HepG2 (cell line): ENCODE results near the gene EIF4G1. TPM values are rescaled to one million over a fixed set of nuclear protein-coding genes. Genes with fewer than 3 reads are reported as not detected.

Experiments
- CEBPB ChIP-seq: IDR thresholded peaks from 2 replicates; pipeline ENCODE4 v1.6.1; 2011; ENCODE audit warnings: low read depth, low read length, improper control_type of control experiment, borderline replicate concordance
- CREB1 ChIP-seq, 2 experiments: fragments of 450-650 bp in 1 of 2; IDR thresholded peaks; 2 replicates each; pipeline ENCODE4 v1.6.1; 2016 to 2017; ENCODE audit warnings: control low read depth in 1 of 2, mild to moderate bottlenecking in 1 of 2, missing compliant biosample characterization in 1 of 2, missing genetic modification characterization in 1 of 2
- ELF3 ChIP-seq: IDR thresholded peaks from 2 replicates; pipeline ENCODE4 v1.6.1; 2016; ENCODE audit warnings: missing genetic modification reagents, missing compliant biosample characterization
- ETV6 ChIP-seq: sonication (generic); formaldehyde crosslinking; conservative IDR thresholded peaks from 2 replicates; pipeline ENCODE4 v1.4.0; 2020; ENCODE audit warnings: missing genetic modification reagents
- NCOA1 ChIP-seq: sonication (generic); formaldehyde crosslinking; IDR thresholded peaks from 2 replicates; pipeline ENCODE4 v1.9.0; 2021; ENCODE audit warnings: missing genetic modification reagents
- NCOR1 ChIP-seq: fragments of 200-600 bp; sonication (generic); IDR thresholded peaks from 2 replicates; pipeline ENCODE4 v1.7.0; 2017; ENCODE audit warnings: antibody characterized with exemption, low read length, borderline replicate concordance
- SMAD9 ChIP-seq: sonication (generic); formaldehyde crosslinking; IDR thresholded peaks from 2 replicates; pipeline ENCODE4 v1.5.1; 2020; ENCODE audit warnings: mild to moderate bottlenecking, missing genetic modification reagents
- ZSCAN29 ChIP-seq: sonication (generic); formaldehyde crosslinking; conservative IDR thresholded peaks from 2 replicates; pipeline ENCODE4 v1.4.0; 2020; ENCODE audit warnings: mild to moderate bottlenecking, missing genetic modification reagents
- polyA plus RNA-seq, 8 experiments: library from polyadenylated mRNA; depleted of rRNA in 3 of 8; stranded (reverse) in 7 of 8; unstranded in 1 of 8; fragments of >200 nt; fragmentation: Illumina TruSeq in 4 of 8; extraction: Trizol in 4 of 8; gene quantifications; 2 replicates each; pipeline versions ENCODE4 v1.2.1 to v1.2.3, GENCODE V29; 2011 to 2016; ENCODE audit warnings: low read depth in 4 of 8, missing spikeins in 1 of 8, mixed read lengths in 1 of 8; ENCODE audit not compliant: insufficient read depth in 1 of 8
- total RNA-seq, 5 experiments: library from RNA; depleted of rRNA; stranded (reverse); fragments of >200 nt; fragmentation: Illumina TruSeq; extraction: Trizol; gene quantifications; 2 replicates each; pipeline ENCODE4 v1.2.3, GENCODE V29; 2016; ENCODE audit warnings: low read depth in 1 of 5
- TF ChIP-seq, protein P1 (sequence below): sonication (generic); formaldehyde crosslinking; IDR thresholded peaks from 2 replicates; pipeline ENCODE4 v1.5.0; 2020; ENCODE audit warnings: missing genetic modification reagents
- TF ChIP-seq, protein P2 (sequence below): sonication (generic); formaldehyde crosslinking; IDR thresholded peaks from 2 replicates; pipeline ENCODE4 v1.8.0; 2022; ENCODE audit warnings: low read depth, missing genetic modification reagents

Gene EIF4G1
- total and polyA plus RNA-seq, 2 of the 13 experiments (the other 11 are each of a cell fraction or from before 2014, with no cell fraction given) = 208 to 213 TPM

DNA sequence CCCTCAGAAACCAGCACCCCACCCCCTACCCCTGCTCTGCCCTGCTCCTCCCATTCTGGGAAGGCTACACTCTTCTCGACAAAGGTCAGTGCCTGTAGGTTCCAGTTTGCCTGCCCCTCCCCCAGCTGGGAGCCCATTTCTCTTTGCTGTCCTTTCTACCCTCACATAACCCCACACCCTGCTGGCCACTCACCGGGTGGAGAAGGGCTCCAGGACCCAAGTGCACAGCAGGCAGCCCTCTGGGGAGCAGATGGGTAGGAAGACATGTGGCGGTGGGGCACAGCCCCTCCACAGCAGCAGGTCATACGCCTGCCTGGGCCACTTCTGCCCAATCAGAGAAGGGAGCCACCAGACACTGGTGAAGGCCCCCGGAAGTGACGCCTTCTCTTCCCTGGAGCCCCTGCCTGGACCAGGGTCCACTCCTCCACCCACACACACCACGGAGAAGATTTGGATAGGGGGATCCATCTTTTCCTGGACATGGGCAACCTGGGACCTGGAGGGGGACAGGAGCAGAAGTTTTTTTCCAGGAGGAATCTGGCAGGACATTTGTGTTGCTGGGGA is 63.6 kb downstream of the EIF4G1 start, which contains the start of gene THPO (continued):
- 0 out of 2 replicates have a peak, but pooled peaks have one; percentile 41 for TF ChIP-seq ZSCAN29 (CRISPR knock-in tag)
- TF ChIP-seq SMAD9 (CRISPR knock-in tag) = no peak
- TF ChIP-seq, protein P1, sequence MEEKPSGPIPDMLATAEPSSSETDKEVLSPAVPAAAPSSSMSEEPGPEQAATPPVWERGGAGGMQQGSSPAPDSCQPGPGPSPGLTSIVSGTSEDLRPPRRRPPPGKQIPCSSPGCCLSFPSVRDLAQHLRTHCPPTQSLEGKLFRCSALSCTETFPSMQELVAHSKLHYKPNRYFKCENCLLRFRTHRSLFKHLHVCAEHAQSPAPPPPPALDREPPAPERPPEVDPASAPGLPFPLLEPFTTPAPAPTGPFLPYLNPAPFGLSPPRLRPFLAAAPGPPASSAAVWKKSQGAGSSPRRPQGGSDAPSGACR (CRISPR knock-in tag) = 0 out of 2 replicates have a peak, but pooled peaks have one; percentile 60
- peak; percentile 45; the same call in 1 of the 2 replicates for TF ChIP-seq NCOR1
- TF ChIP-seq, protein P2, sequence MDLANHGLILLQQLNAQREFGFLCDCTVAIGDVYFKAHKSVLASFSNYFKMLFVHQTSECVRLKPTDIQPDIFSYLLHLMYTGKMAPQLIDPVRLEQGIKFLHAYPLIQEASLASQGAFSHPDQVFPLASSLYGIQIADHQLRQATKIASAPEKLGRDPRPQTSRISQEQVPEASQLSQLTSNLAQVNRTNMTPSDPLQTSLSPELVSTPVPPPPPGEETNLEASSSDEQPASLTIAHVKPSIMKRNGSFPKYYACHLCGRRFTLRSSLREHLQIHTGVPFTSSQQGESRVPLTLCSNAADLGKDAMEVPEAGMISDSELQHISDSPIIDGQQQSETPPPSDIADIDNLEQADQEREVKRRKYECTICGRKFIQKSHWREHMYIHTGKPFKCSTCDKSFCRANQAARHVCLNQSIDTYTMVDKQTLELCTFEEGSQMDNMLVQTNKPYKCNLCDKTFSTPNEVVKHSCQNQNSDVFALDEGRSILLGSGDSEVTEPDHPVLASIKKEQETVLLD = 0 out of 2 replicates have a peak, but pooled peaks have one; percentile 14
- TF ChIP-seq ELF3 = peak; percentile 49
- TF ChIP-seq NCOA1 = 0 out of 2 replicates have a peak, but pooled peaks have one; percentile 15
- TF ChIP-seq ETV6 (CRISPR knock-in tag) = no peak
- no peak for TF ChIP-seq CEBPB
- TF ChIP-seq CREB1 (IDR thresholded peaks at IDR 0.05) = peak; percentile 85
- peak; percentile 98 for TF ChIP-seq CREB1 (CRISPR knock-in tag; IDR thresholded peaks at IDR 0.05)
